Left lung (tissue), 10 donors: Measurements from ENCODE around the gene RGS2. TPM values are rescaled to one million over a fixed set of nuclear protein-coding genes. Genes with fewer than 3 reads are reported as not detected.

Experiments used
- ATAC-seq: fragments of 200-7000 bp; cut with Tn5 transposase; one replicate; pipeline ENCODE4 v1.9.1; 2020; ENCODE audit warnings: moderate library complexity
- DNase-seq, 4 donors: peaks; one replicate each; pipeline ENCODE4 v3.0.0-alpha.2; 2013 to 2020
- H3K27ac ChIP-seq, 2 donors: fragments of 200-600 bp; sonication (generic) in 1 of 2; one replicate each; pipeline versions ENCODE4 v1.5.0 to v1.8.0; 2020 to 2021
- H3K27me3 ChIP-seq, 2 donors: fragments of 200-600 bp; sonication (generic) in 1 of 2; one replicate each; pipeline versions ENCODE4 v1.5.0 to v1.8.0; 2020 to 2021
- H3K36me3 ChIP-seq, 2 donors: fragments of 200-600 bp; sonication (generic) in 1 of 2; one replicate each; pipeline versions ENCODE4 v1.5.0 to v1.8.0; 2020 to 2021
- H3K4me1 ChIP-seq, 2 donors: fragments of 200-600 bp; one replicate each; pipeline ENCODE4 v1.8.0; 2021
- H3K4me3 ChIP-seq, 2 donors: fragments of 200-600 bp; sonication (generic) in 1 of 2; one replicate each; pipeline versions ENCODE4 v1.5.0 to v1.8.0; 2020 to 2021; ENCODE audit warnings: mild to moderate bottlenecking in 1 of 2
- H3K9me3 ChIP-seq, 2 donors: fragments of 200-600 bp; sonication (generic) in 1 of 2; one replicate each; pipeline versions ENCODE4 v1.5.0 to v1.8.0; 2020 to 2021
- intact Hi-C, 2 donors: fragments of 100-400 bp; cut with DNase I; formaldehyde crosslinking; loops; one replicate each; pipeline versions ENCODE4 v1.11.2 to v1.14.2; 2022
- polyA plus RNA-seq, 6 donors: library from polyadenylated mRNA; unstranded; fragments of 120-200 nt; gene quantifications; one replicate each; pipeline ENCODE4 v1.2.1, GENCODE V29; 2013; ENCODE audit not compliant: insufficient read length in 6 of 6
- total RNA-seq, 2 donors: library from RNA; stranded (reverse); fragmentation: NEBNext Ultra II Directional; extraction: Animal tissue kit (Norgen Biotek cat#: 25700); gene quantifications; one replicate each; pipeline ENCODE4 v1.2.1, GENCODE V29; 2021
- TF ChIP-seq, protein P1 (sequence below), 2 donors: fragments of 200-600 bp; sonication (generic) in 1 of 2; IDR thresholded peaks; one replicate each; pipeline versions ENCODE4 v1.5.0 to v1.8.0; 2021; ENCODE audit warnings: antibody characterized with exemption in 2 of 2
- donor health status: DM: no; HTN: yes; CAD: no.
- donor health status: DM: no; HTN: no; CAD: no.

RGS2 gene
- total and polyA plus RNA-seq, 8 donors, result 35.3 to 182 (median 126) TPM

DNA sequence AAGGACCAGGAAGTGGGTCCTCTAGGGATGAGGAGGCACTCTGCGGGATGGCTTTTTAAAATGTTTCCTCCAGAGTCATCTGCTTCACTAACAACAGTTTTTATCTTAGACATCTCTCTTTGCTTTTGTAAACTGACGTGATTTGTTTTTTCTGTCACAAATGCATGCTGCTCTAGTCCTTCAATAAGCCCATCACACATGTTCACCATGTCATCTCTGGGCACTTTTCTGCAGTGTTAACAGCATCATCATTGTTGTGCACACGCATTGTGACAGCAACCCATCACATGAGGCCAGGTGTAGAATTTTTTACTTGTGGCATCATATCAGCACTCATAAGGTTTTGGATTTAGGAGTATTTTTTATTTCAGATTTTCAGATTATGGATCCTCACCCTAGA lies 12.5 kb downstream of the RGS2 start:
- Histone ChIP-seq H3K36me3 (no peaks in the 10 kb centered on the region), H3K9me3 (no peaks in the 10 kb centered on the region), H3K4me3 (no peak overlapping the region), H3K4me1 (no peaks in the 10 kb centered on the region), H3K27me3 (no peaks in the 10 kb centered on the region), H3K27ac (no peak overlapping the region)
- intact Hi-C loops, result no loop called here
- no peak for DNase-seq
- TF ChIP-seq, protein P1, sequence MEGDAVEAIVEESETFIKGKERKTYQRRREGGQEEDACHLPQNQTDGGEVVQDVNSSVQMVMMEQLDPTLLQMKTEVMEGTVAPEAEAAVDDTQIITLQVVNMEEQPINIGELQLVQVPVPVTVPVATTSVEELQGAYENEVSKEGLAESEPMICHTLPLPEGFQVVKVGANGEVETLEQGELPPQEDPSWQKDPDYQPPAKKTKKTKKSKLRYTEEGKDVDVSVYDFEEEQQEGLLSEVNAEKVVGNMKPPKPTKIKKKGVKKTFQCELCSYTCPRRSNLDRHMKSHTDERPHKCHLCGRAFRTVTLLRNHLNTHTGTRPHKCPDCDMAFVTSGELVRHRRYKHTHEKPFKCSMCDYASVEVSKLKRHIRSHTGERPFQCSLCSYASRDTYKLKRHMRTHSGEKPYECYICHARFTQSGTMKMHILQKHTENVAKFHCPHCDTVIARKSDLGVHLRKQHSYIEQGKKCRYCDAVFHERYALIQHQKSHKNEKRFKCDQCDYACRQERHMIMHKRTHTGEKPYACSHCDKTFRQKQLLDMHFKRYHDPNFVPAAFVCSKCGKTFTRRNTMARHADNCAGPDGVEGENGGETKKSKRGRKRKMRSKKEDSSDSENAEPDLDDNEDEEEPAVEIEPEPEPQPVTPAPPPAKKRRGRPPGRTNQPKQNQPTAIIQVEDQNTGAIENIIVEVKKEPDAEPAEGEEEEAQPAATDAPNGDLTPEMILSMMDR (IDR thresholded peaks at IDR 0.05), result no peak
- ATAC-seq, result no peak

DNA sequence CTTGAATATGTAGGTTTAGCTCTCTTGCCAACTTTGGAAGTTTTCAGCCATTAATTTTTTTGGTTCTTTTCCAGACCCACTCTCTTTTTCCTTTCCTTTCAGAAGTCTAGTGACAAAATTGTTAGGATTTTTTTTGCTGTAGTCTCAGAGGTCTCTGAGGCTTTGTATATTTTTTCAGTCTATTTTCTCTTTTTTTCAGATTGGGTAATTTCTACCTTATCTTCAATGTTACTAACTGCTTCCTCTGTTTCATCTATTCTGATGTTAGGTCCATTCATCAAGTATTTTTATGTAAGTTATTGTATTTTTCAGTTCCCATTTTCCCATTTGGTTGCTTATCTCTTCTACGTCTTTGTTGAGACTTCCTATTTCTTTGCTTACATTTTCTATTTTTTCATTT lies 15.7 kb downstream of the RGS2 start:
- no peak for DNase-seq
- H3K27me3 ChIP-seq, result no peaks in the 10 kb centered on the region
- ATAC-seq, result no peak
- no peaks in the 10 kb centered on the region for H3K36me3 ChIP-seq
- TF ChIP-seq, protein P1 (IDR thresholded peaks at IDR 0.05), result no peak
- no peak overlapping the region for H3K4me3 ChIP-seq
- intact Hi-C loops, result no loop called here
- H3K9me3 ChIP-seq, result no peaks in the 10 kb centered on the region
- H3K27ac ChIP-seq, result no peak overlapping the region
- no peaks in the 10 kb centered on the region for H3K4me1 ChIP-seq

DNA sequence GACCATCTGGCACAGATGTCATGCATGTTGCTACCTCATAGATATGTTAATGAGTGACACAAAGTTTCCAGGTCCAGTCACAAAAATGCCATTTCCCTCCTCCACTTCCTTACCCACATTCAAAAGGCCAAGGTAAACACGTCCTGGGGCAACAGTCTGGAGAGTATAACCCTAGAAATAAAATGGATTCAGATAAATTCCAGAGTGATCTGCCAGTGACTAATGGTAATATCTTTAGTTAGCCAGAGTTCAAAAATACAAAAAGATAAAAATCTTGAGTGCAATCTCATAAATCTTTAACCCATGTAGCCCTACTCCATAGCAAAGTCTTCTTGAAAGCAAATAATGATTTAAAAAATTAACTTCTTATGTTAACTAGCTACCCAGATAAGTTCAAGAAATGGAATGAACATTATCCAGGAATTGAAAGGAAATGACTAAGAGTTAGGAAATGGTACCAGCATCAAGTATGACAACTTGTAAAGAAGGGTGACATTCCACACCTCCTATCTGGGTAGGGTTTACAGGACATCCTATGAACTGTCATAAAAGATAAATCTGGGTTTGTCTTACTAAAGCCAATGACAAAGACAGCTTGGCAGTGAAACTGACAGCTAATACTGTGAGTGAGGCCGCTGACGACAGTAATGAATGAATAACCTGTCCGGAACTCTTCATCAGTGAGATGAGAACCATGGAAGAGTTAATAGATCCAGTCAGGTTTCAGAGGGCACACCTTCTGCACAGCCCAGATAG lies 18.1 kb downstream of the RGS2 start:
- ATAC-seq (no peak), DNase-seq (no peak)
- H3K27ac ChIP-seq, result no peak overlapping the region
- H3K27me3 ChIP-seq, result no peaks in the 10 kb centered on the region
- H3K36me3 ChIP-seq, result no peaks in the 10 kb centered on the region
- no peaks in the 10 kb centered on the region for H3K4me1 ChIP-seq
- no peaks in the 10 kb centered on the region for H3K9me3 ChIP-seq
- intact Hi-C loops, result no loop called here
- TF ChIP-seq, protein P1 (IDR thresholded peaks at IDR 0.05), result no peak
- no peak overlapping the region for H3K4me3 ChIP-seq

DNA sequence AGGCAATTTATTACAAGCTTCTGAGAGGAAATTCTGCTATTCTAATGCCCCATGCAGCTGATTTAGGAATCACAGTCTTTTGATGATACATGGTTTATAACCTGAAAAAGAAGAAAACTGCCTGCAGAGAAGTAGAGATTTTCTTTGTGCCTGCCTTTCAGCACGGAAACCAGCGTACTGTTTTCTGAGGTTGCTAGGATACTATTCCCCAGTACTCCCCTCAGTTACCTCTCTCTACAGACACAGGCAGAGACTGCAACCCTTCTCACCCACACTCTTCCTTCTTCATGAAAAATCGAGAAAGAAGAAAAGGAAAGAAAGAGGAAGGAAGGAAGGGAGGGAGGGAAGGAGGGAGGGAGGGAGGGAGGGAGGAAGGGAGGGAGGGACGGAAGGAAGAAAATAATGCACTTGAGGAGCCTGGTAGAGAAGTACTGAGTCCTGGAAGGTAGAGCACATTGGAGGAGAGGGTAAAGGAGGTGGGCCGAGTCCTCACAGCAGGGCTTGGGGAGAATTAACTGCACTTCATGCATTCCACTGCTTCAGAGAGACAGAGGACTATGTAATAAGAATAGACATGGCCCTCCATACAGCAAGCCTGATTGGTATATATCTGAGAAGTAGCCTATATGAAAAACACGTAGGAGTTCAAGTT lies 21.9 kb downstream of the RGS2 start:
- intact Hi-C loops, result no loop called here
- no peak for DNase-seq
- TF ChIP-seq, protein P1 (IDR thresholded peaks at IDR 0.05), result no peak
- H3K36me3 ChIP-seq, result no peaks in the 10 kb centered on the region
- H3K27me3 ChIP-seq, result no peaks in the 10 kb centered on the region
- H3K9me3 ChIP-seq, result no peaks in the 10 kb centered on the region
- no peak overlapping the region for H3K27ac ChIP-seq
- H3K4me3 ChIP-seq, result no peak overlapping the region
- no peaks in the 10 kb centered on the region for H3K4me1 ChIP-seq
- no peak for ATAC-seq

DNA sequence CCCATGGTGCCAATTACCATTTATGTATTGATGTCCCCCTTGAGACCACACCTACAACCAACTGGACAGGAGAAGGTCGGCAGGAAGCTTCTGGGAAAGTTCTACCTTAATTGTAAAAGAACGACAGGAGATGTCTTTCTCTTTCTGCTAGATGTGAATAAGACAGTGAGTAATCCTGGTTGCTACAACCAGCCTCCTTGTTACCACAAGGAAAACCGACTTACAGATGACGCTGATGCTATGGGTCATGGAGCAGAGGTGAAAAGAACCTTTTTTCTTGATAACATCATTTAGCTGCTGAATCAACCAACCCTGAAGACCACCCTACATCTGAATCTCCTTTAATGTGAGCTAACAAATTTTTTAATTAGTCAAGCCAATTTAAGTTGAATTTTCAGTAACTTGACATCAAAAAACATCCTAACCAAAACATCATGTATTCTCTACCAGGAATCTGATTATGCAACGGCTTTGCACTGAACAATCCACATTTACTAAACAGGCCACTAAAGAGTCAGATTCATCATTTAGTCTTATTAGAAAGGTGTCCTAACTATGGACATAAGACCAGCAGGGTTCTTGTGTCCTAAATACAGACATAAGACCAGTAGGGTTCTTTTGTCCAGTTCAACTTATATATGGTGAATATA lies 23.0 kb downstream of the RGS2 start:
- no peak overlapping the region for H3K4me3 ChIP-seq
- no peak overlapping the region for H3K27ac ChIP-seq
- TF ChIP-seq, protein P1 (IDR thresholded peaks at IDR 0.05), result no peak
- ATAC-seq (no peak), DNase-seq (no peak)
- intact Hi-C loops, result no loop called here
- no peaks in the 10 kb centered on the region for H3K36me3 ChIP-seq
- H3K9me3 ChIP-seq, result no peaks in the 10 kb centered on the region
- H3K4me1 ChIP-seq, result no peaks in the 10 kb centered on the region
- H3K27me3 ChIP-seq, result no peaks in the 10 kb centered on the region
